GM18517 (cell line): ENCODE results near the gene LDB2.
"Not testable (repeated sequence)": the region's sequence is repeated elsewhere in the genome, so short reads cannot be mapped to it uniquely, and the experiment has no call there.

Experiments
- ATAC-seq: cut with Tn5 transposase; IDR thresholded peaks from one replicate; pipeline ENCODE4 v1.9.1; 2021; ENCODE audit warnings: mild to moderate bottlenecking, moderate library complexity; ENCODE audit not compliant: unreplicated experiment

LDB2 gene

DNA sequence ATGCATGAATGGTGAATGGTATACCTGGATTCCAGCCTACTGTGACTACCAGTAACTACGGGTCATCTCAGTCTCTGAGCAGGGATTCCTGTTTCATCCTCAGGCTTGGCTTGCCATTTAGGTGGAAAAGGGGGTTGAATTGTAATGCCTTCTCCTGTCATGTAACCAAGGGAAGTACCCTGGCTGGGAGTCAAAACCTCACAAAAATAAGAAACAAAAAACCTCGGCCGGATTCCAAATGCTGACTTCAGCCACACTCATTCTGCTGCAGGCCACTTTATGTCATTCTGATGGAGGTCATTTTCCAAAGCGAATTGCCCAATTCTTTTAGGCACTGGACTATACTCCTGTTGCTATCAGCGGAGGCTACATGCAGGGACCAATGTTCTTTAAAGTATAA is 324.7 kb downstream of the LDB2 start:
- no peak for ATAC-seq

GRCh38 chr4:16573206-16573605 is 325.2 kb downstream of the LDB2 start:
- ATAC-seq, result no peak

DNA sequence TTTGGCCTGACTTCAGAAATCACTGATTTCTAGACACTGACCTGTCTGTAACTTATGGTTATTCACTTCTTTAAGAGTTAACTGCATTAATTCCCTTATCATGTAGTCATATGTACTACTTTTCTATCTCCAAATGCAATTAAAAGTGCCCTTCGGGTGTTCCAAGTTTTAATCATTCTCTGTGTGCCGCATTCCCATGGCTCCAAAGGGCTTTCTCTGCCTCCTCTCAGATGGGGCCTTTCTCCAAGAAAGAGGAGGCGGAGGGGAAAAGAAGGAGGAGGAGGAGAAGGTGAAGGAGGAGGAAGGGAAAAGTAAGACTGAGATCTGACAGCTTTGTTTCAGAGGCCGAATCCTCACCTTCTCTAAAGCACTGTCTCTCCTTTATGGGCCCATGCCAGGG is 325.8 kb downstream of the LDB2 start:
- no peak for ATAC-seq

GRCh38 chr4:16572161-16572560 is 326.3 kb downstream of the LDB2 start:
- ATAC-seq, result no peak

- ATAC-seq, result no peak
These were observed 328.7 kb downstream of the LDB2 start for GRCh38 chr4:16569790-16570189.

DNA sequence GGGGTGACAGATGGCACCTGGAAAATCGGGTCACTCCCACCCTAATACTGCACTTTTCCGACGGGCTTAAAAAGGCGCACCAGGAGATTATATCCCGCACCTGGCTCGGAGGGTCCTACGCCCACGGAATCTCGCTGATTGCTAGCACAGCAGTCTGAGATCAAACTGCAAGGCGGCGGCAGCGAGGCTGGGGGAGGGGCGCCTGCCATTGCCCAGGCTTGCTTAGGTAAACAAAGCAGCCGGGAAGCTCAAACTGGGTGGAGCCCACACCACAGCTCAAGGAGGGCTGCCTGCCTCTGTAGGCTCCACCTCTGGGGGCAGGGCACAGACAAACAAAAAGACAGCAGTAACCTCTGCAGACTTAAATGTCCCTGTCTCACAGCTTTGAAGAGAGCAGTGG is 341.1 kb downstream of the LDB2 start:
- not testable (repeated sequence) for ATAC-seq

DNA sequence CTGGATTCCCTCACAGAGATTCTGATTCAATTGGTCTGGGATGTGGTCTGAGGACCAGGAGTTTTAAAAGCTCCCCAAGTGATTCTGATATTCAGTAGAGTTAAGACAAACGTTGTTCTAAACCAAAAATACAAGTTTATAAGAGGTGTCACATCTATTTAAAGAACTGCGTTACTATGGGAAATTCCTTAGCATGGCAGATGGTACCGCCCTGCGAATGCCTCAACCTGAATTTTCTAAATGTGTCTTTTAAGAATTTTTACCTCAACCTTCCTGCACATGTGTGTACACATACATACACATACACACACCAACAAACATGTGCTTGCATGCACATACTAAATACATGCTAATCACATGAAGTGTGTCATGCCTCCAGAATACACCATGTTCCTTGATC is 343.3 kb downstream of the LDB2 start:
- ATAC-seq, result no peak

DNA sequence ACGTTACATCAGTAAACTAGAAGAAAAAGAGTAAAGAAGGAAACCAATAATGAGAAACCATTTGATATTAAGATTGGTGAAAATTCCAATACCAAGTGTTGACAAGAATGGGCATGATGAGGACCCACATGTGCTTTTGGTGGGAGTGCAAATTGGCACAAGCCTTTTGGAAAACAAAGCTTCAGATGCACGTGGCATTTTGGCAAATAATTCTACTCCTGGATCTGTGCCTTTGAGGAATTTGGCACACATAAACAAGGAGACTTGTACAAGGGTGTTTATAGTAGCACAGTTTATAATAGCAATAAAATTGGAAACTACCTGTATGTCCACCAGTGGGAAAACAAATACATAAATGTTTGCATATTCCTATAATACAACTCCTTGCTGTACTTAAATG is 347.9 kb downstream of the LDB2 start:
- ATAC-seq, result no peak

DNA sequence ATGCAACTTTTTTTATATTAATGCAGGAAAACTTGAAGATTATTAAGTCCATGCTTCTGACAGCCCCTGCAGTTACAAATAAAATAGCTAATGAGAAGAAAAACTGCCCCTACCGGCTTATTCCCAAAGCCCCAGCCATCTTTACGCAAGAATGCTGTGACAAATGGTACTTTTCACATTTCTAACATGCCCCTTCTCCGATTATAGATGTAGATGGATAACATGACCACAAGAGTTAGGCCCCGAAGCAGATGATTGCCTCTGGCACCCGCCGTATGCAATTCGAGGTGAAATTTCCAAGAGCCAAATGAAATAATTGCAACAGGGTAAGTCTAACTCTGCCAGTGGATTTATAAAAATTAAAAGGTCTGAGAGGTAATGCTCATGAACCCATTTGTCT is 352.8 kb downstream of the LDB2 start:
- ATAC-seq, result no peak

GRCh38 chr4:16544869-16545268 is 353.6 kb downstream of the LDB2 start:
- no peak for ATAC-seq

- no peak for ATAC-seq
These were observed 354.2 kb downstream of the LDB2 start for GRCh38 chr4:16544251-16544721.

- ATAC-seq, result no peak
These were observed 360.5 kb downstream of the LDB2 start for GRCh38 chr4:16537926-16538325.

GRCh38 chr4:16532240-16532970 is 366.0 kb downstream of the LDB2 start:
- no peak for ATAC-seq

DNA sequence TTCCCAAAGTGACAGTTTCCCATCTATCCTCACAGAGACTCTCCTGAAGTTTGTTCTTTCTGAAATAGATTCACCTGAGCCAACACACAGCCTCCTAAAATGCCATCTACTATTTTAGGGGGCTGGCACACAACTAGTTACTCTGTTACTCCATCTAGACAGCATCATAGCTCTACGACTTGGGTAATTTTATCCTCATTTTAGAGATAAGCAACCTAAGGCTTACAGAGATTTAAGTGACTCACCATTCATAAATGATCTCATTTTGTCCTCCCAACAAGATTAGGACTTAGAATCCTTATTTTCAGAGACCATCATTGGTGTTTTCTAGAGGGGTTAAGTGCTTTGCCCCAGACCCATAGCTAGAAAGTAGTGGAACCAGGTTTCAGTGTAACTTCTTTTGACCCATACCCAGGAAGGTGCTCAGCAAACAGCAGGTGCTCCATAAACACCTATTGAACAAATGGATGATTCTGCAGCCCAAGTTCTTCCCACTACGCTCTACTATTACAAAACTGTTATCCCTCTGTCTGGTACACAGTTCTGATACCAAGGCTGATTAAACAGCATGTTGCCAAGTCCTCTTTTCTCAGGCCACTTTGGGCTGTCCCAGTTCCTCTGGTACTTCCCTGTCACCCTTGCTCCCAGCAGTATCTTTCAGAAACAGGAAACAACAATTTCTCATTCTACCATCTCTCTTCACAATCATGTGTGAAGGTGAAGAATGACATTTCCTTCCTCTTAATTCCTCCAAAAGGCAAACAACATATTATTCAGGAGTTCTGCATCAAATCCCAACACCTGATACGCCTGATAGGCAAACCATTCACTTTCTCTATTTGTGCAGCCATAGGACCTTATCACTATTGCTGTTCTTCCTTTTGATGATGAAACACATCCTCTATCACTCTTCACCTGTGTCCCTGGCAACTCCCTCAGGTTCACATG is 367.5 kb downstream of the LDB2 start:
- ATAC-seq, result no peak

DNA sequence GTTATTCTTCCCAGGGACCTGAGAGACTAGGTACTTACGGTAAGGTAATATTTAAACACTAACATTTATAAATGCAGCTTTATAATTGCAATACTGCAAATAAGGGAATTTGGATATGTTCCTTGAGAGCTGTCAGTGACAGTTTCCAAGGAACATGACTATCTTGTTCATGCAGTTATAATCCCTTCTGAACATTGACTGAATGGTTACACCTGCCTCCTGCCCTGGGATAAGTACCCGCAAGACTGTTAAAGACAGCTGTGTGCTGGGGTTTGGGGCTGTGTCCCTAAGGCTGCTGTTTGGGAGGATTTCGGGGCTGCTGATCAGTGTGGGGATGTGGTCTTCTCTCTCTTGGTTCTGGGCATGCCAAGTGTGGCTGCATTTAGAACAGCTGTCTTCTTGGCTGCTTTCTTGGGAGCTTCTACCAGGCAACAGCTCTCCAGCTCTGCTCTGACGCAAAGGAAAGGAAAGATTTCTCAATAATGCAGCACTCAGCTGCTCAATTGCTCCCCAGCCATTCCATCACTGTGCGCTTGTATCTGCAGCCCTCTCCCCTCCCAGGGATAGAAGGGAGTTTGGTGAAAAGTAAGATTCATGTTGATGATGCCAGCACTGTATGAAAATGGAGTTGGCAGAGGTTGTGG is 373.4 kb downstream of the LDB2 start:
- ATAC-seq, result no peak

GRCh38 chr4:16524406-16524805 is 374.0 kb downstream of the LDB2 start:
- ATAC-seq, result no peak

DNA sequence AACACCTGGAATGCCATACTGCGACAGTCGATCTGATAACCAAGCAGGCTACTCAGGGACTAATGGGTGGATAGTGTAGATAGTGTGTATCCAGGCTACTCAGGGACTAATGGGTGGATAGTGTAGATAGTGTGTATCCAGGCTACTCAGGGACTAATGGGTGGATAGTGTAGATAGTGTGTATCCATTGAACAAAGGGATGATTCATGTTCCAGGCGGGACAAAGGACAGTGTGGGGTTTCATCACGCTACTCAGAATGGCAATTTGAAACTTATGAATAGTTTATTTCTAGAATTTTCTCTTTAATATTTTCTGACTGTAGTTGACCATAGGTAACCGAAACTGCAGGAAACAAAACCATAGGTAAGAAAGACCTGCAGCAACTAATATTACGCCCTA is 374.9 kb downstream of the LDB2 start:
- not testable (repeated sequence) for ATAC-seq

DNA sequence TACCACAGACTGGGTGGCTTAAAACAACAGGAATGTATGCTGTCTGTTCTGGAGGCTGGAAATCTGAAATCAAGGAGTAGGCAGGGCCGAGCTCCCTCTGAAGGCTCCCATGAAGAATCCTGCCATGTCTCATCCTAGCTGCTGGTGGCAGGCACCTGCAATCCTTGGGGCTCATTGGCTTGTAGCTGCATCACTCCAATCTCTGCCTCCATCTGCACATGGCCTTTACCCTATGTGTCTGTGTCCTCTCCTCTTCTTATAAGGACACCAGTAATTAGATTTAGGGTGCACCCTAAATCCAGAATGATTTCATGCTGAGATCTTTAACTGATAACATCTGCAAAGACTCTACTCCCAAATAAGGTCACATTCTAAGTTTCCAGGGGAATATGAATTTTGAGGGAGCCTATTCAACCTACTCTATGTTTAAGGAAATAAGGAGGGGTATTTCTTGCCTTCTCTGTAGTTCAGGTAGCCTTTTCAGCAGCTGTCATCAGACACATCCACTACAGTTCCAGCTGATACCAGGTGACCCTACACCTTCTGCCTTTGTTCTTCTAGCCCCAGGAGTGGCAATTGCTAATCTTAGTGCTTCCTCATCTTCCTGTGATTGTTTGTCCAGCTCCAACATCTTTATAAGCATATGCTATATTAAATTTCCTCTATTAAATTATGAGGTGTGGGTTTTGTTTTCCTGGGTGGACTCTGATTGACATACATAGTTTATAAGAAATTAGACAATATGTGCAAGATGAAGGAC is 377.1 kb downstream of the LDB2 start:
- ATAC-seq, result no peak

DNA sequence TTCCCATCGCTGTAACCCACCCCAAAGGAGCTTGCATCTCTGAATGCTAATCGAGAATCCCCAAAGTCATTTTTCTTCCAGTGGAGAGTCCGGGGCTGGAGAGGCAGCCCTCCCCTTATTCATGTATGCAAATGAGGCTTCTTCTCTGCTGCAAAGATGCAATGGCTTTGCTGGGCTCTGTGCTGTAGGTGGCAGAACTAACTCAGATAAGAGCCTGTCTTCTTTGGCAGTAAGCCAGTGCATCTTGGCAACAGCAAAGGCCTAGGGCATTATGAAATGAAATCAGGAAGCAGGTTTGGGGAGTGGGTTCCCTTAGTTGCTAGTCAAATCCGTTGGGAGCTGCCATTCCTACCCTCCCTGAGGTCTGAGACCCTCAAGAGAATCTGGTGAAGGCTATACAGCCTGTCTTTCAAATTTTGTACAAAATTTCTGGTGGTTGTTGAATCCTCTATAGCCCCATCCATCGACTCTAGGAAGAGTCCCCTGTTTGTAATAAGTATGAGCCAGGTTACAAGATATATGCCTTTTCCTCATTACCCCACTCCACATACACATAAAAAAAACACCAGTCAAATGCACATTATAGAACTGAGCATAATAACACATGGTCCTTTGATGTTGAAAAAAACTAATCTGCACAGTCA is 381.5 kb downstream of the LDB2 start:
- ATAC-seq, result no peak

GRCh38 chr4:16513876-16514275 is 384.6 kb downstream of the LDB2 start:
- ATAC-seq, result no peak
